ENCODE measurements around the gene KIF5A.
"Not testable (repeated sequence)": the region's sequence is repeated elsewhere in the genome, so short reads cannot be mapped to it uniquely, and the experiment has no call there.

KIF5A gene

DNA sequence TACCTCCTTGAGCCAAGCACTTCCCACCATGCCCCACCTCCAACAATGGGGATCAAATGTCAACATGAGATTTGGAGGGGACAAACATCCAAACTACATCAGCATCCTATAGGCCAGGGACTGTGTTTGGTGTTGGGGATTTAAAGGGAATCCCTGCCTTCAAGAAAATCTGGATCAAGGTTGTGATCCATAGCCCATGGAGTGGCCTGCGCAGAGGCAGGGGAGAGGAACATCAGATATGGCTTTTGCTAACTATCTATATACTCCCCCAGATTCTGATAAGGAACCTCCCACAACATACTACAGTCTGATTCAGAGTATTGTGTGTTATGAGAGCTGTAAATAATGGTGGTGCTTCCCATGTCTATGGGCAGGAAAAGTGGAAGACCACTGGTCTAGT, 5.1 kb downstream of the KIF5A start:
- Histone ChIP-seq H4K20me1 (ENCODE audit: control insufficient read depth, insufficient read depth, low read depth, low read length) (no peaks in the 10 kb centered on the region), H3K9me3 (ENCODE audit: control insufficient read depth, insufficient read depth, low read length) (no peaks in the 10 kb centered on the region), H3K4me1 (ENCODE audit: control insufficient read depth, low read length) (peaks cover 3% of the 10 kb centered on the region), H3K27ac (ENCODE audit: low read depth, low read length) (no peak overlapping the region), H3K27me3 (ENCODE audit: control insufficient read depth, low read length) (peaks cover 24% of the 10 kb centered on the region), H3K9me2 (replicated peaks; ENCODE audit: control insufficient read depth, low read length) (no peaks in the 10 kb centered on the region), H3K79me2 (ENCODE audit: control insufficient read depth, low read length) (no peaks in the 10 kb centered on the region), H3F3A (ENCODE audit: control insufficient read depth, insufficient read depth) (no peaks in the 10 kb centered on the region), H3K36me3 (ENCODE audit: control insufficient read depth, low read length) (no peaks in the 10 kb centered on the region), H3K4me3 (ENCODE audit: low read length) (no peak overlapping the region), H3K4me2 (ENCODE audit: low read length) (no peak overlapping the region)
- TF ChIP-seq CTCF (IDR thresholded peaks at IDR 0.05; ENCODE audit: low read depth, low read length, poor library complexity, severe bottlenecking) = no peak

- Histone ChIP-seq H3K79me2 (ENCODE audit: control insufficient read depth, low read length) (no peaks in the 10 kb centered on the region), H3K36me3 (ENCODE audit: control insufficient read depth, low read length) (no peaks in the 10 kb centered on the region), H3K4me2 (ENCODE audit: low read length) (no peak overlapping the region), H3K4me3 (ENCODE audit: low read length) (no peak overlapping the region), H3K9me3 (ENCODE audit: control insufficient read depth, insufficient read depth, low read length) (no peaks in the 10 kb centered on the region), H3K27ac (ENCODE audit: low read depth, low read length) (no peak overlapping the region), H4K20me1 (ENCODE audit: control insufficient read depth, insufficient read depth, low read depth, low read length) (no peaks in the 10 kb centered on the region), H3K9me2 (replicated peaks; ENCODE audit: control insufficient read depth, low read length) (no peaks in the 10 kb centered on the region), H3K27me3 (ENCODE audit: control insufficient read depth, low read length) (peaks cover 20% of the 10 kb centered on the region), H3F3A (ENCODE audit: control insufficient read depth, insufficient read depth) (no peaks in the 10 kb centered on the region), H3K4me1 (ENCODE audit: control insufficient read depth, low read length) (no peaks in the 10 kb centered on the region)
- TF ChIP-seq CTCF (IDR thresholded peaks at IDR 0.05; ENCODE audit: low read depth, low read length, poor library complexity, severe bottlenecking) (no peak), EZH2phosphoT487 (IDR thresholded peaks at IDR 0.05; ENCODE audit: borderline replicate concordance, low read length) (no peak)
These were observed 9.0 kb downstream of the KIF5A start for GRCh38 chr12:57558864-57559263.

DNA sequence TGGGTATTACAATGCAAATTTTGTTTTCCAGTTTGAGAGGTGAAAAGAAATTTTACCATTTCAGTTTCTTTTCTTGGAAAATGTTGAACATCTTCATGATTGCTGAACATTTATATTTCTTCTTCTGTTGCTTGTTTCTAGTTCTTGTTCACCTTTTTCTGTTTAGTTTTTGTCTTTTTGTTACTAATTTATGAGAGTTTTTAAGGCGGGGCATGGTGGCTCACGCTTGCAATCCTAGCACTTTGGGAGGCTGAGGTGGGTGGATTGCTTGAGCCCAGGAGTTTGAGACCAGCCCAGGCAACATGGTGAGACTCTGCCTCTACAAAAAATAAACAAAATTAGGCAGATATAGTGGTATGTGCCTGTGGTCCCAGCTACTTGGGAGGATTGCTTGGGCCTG, 10.7 kb downstream of the KIF5A start:
- TF ChIP-seq CTCF (IDR thresholded peaks at IDR 0.05; ENCODE audit: low read depth, low read length, poor library complexity, severe bottlenecking) (no peak), EZH2phosphoT487 (IDR thresholded peaks at IDR 0.05; ENCODE audit: borderline replicate concordance, low read length) (no peak)
- Histone ChIP-seq H3K27ac (ENCODE audit: low read depth, low read length) (no peak overlapping the region), H3F3A (ENCODE audit: control insufficient read depth, insufficient read depth) (no peaks in the 10 kb centered on the region), H3K36me3 (ENCODE audit: control insufficient read depth, low read length) (no peaks in the 10 kb centered on the region), H3K4me1 (ENCODE audit: control insufficient read depth, low read length) (no peaks in the 10 kb centered on the region), H3K79me2 (ENCODE audit: control insufficient read depth, low read length) (no peaks in the 10 kb centered on the region), H3K27me3 (ENCODE audit: control insufficient read depth, low read length) (peaks cover 21% of the 10 kb centered on the region), H4K20me1 (ENCODE audit: control insufficient read depth, insufficient read depth, low read depth, low read length) (no peaks in the 10 kb centered on the region), H3K4me2 (ENCODE audit: low read length) (no peak overlapping the region), H3K4me3 (ENCODE audit: low read length) (no peak overlapping the region), H3K9me2 (replicated peaks; ENCODE audit: control insufficient read depth, low read length) (no peaks in the 10 kb centered on the region), H3K9me3 (ENCODE audit: control insufficient read depth, insufficient read depth, low read length) (no peaks in the 10 kb centered on the region)

DNA sequence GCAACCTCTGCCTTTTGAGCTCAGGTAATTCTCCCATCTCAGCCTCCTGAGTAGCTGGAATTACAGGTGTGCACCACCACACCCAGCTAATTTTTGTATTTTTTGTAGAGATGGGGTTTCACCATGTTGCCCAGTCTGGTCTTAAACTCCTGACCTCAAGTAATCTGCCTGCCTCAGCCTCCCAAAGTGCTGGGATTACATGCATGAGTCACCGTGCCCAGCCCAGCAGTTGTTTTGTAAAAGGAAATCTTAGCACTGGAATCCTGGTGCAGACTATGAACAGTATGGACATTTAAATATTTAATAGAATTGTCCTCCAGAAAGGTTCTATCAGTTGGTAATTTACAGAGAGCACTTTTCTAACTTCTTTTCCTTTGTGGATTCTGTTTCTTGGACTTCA, 11.3 kb downstream of the KIF5A start:
- not testable (repeated sequence) for H3K4me3 ChIP-seq (ENCODE audit: low read length); H3K79me2 ChIP-seq (ENCODE audit: control insufficient read depth, low read length); H3K27ac ChIP-seq (ENCODE audit: low read depth, low read length); H3K36me3 ChIP-seq (ENCODE audit: control insufficient read depth, low read length); H3K4me2 ChIP-seq (ENCODE audit: low read length); H4K20me1 ChIP-seq (ENCODE audit: control insufficient read depth, insufficient read depth, low read depth, low read length); H3K9me2 ChIP-seq (replicated peaks; ENCODE audit: control insufficient read depth, low read length); H3K4me1 ChIP-seq (ENCODE audit: control insufficient read depth, low read length); H3F3A ChIP-seq (ENCODE audit: control insufficient read depth, insufficient read depth); H3K9me3 ChIP-seq (ENCODE audit: control insufficient read depth, insufficient read depth, low read length)
- peaks cover 21% of the 10 kb centered on the region for H3K27me3 ChIP-seq (ENCODE audit: control insufficient read depth, low read length)
